ENCODE results near the gene SCYL1. TPM values are rescaled to one million over a fixed set of nuclear protein-coding genes. Genes with fewer than 3 reads are reported as not detected.

The SCYL1 gene
- total RNA-seq, 2 experiments from 2014 or later: 83.7 to 87.8 TPM

DNA sequence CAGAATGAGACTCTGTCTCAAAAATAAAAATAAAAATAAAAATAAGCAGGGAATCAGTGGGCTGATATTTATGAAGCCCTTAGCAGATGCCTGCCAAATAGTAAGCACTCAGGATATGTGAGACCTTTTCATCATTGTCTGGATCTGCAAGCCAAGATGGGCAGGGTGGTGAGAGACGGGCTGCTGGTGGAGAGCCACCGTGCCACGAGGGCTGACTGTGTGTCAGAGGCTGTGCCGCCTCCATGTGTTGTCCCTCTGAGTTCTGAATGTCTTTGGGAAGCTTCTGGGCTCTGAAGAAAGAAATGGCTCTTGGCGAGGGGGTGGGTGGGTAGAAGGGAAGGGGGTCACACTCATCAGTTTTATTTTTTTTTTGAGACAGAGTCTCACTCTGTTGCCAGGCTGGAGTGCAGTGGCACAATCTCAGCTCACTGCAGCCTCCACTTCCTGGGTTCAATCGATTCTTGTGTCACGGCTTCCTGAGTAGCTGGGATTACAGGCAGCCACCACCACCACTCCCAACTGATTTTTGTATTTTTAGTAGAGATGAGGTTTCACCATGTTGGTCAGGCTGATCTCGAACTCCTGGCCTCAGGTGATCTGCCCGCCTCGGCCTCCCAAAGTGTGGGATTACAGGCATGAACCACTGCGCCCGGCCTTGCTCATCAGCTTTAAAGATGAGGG lies 40.1 kb downstream of the SCYL1 start:
- POLR2A ChIA-PET: interaction anchor here (0.6 to 1.5 kb wide), 3 partner anchors 9 to 110 kb away, joined by 3 to 8 read pairs (median 4); partner anchors contain the start of gene EHBP1L1
- CTCF ChIA-PET: interaction anchor here (1.1 to 5.2 kb wide), 8 partner anchors 8 to 40 kb away, joined by 3 to 23 read pairs (median 8); partner anchors contain the start of genes FAM89B and SCYL1

DNA sequence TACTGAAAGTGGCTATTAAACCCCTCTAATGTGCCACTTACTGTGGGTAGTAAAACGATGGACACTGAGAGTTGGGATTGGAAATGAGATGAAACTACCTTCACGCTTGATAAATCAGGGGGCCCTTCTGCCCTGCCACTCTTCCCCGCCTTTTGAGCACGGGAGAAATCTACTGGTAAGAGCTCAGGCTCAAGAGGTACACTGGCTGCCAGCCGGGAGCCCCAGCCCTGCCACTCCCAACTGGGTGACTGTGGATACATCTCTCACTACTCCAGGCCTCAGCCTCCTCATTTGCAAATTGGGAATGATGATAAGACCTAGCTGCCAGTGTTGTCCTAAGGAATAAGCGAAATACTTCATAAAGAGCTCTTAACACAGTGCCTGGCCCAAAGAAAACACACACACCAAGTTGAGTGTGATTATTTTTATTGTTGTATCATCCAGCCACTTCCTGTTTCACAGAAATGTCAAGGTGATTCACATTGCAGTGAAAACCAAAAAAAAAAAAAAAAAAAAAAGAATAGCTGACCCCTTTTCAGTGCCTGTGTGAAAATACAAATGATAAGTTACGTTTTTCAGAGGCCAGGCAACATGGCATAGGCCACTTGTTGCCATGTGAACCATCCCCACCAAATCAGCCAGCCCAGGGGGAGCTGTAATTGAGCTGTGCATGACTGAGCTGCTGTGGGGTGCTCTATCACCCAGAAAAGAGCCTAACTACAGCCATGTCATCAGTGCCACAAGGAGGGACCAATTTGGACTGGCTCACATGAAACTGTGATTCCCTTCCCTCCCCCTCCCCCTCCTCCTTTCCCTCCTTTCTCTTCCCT lies 41.0 kb downstream of the SCYL1 start:
- CTCF ChIA-PET: interaction anchor here (0.6 to 3.3 kb wide), 12 partner anchors 7 to 72 kb away, joined by 3 to 18 read pairs (median 4); partner anchors contain the start of genes FAM89B, SCYL1 and SIPA1
- POLR2A ChIA-PET: interaction anchor here (0.6 to 1.5 kb wide), 13 partner anchors 10 to 304 kb away, joined by 3 to 11 read pairs (median 5); partner anchors contain the start of genes DPF2, EHBP1L1, MALAT1 and NEAT1

DNA sequence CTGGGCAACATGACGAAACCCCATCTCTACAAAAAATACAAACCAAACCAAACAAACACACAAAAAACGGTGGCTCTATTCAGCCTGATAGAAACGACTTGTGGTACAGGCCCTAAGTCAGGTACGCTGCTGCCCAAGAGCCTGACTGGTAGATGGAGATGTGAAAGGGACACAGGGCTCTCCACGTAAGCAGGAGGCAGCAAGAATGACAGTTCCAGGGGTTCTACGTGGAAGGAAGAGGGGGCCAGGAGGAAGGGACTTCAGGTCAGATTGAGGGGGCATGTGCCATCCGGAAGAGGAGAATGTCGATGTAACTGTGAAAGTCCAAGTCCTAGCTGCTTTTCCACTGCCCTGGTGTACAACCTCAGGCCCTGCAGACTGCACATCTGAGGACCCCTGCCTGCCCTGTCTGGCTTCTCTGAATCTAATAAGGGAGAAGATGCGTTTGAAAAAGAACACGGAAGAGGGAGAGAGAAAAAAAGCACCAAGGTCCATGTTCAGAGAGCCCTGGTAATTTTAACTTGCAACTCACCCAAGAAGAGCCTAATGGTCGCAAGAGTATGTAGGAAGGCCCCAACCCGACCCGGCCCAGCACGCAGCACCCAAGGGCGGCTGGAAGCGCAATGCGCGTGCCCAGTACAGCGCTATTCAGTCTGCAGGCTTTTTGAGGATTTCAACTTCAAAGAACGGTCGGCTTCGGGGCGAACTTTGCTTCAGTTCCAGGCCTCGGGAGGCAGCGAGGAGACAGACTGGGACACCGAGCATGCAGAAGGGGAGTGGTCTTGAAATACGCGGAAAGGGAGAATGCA lies 44.5 kb downstream of the SCYL1 start:
- CTCF ChIA-PET: interaction anchor here (0.8 to 4.6 kb wide), 7 partner anchors 11 to 46 kb away, joined by 3 to 56 read pairs (median 5); partner anchors contain the start of genes LTBP3 and PCNX3
- POLR2A ChIA-PET: interaction anchor here (1.0 to 1.2 kb wide), 4 partner anchors 43 to 308 kb away, joined by 3 to 4 read pairs (median 4); partner anchors contain the start of genes NEAT1 and POLA2

DNA sequence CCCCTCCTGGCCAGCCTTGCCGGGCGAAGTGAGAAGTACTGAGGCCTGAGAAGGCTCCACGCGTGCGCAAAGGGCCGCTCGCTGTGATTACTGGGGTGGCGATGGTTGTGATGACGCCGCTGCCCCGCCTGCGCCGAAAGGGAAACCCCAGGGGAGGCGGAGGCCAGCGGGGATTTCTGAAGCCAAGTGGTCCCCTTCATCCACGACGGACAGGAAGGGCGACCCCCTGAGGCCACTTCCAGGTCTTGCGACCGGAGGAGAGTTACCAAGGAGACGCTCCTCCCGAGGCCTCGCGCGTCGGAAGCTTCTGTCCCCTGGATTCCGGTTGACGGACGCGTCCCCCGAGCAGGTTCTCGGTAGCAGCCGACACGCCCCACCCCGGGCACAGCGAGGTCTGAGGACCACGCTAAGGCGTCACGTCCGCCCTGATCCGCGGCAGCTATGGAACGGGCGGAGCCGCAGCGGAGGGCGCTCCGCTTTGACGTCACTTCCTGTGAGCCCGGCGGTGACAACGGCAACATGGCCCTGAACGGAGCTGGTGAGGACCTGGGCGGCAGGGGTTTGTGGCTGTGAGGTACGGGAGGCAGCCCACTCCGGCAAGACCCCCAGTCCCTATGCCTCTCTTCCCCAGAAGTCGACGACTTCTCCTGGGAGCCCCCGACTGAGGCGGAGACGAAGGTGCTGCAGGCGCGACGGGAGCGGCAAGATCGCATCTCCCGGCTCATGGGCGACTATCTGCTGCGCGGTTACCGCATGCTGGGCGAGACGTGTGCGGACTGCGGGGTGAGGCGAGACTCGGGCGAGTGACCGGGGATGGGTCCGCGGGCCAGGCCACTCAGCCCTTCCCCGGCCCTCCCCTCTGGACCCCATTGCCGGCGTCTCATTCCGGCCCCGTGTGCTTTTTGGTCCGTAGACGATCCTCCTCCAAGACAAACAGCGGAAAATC lies 45.4 kb downstream of the SCYL1 start, which contains the start of gene ZNRD2:
Gene ZNRD2 (plus strand): TSS at position 505 of the 946 bp plus-strand sequence. CDS start 15 bp downstream, at position 520.
- POLR2A ChIA-PET: interaction anchor here (0.8 to 1.2 kb wide), 6 partner anchors 43 to 321 kb away, joined by 3 to 4 read pairs (median 3); partner anchors contain the start of genes NEAT1 and POLA2
- CTCF ChIA-PET: interaction anchor here (0.7 to 4.6 kb wide), 12 partner anchors 12 to 45 kb away, joined by 3 to 56 read pairs (median 5); partner anchors contain the start of genes LTBP3 and PCNX3

DNA sequence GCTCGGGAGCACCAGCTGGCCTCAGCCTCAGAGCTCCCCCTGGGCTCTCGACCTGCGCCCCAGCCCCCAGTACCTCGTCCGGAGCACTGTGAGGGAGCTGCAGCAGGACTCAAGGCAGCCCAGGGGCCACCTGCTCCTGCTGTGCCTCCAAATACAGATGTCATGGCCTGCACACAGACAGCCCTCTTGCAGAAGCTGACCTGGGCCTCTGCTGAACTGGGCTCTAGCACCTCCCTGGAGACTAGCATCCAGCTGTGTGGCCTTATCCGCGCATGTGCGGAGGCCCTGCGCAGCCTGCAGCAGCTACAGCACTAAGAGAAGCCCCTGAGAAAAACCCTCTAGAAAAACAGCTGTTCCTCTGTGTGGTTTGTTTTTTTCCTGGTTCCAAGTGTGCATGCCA lies 46.5 kb downstream of the SCYL1 start:
- ChIA-PET POLR2A (interaction anchor here (0.7 to 2.8 kb wide), 4 partner anchors 17 to 317 kb away, joined by 3 to 14 read pairs (median 4); partner anchors contain the start of gene FIBP), CTCF (interaction anchor here (0.7 to 4.6 kb wide), 9 partner anchors 12 to 184 kb away, joined by 3 to 56 read pairs (median 7); partner anchors contain the start of gene KCNK7)

DNA sequence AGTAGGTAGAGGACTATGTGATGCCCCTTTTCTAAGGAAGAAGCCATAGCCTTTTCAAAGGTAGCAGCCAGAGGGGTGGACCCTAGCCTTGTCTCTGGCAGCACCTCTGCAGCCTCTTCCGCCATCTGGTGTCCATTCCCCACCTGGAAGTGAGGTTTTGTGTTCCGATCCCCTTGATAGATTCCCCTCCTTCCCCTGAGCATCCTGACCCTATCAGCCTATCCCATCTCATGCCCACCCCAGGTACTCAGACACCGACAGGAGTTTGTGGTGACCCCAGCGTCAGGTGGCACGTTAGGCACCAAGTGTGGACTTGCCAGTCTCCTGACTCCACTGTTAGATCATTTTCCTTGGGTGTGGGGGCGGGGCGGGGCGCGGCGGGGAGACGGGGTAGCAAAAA lies 47.1 kb downstream of the SCYL1 start:
- ChIA-PET POLR2A (interaction anchor here (0.5 to 2.8 kb wide), 7 partner anchors 15 to 316 kb away, joined by 3 to 14 read pairs (median 3); partner anchors contain the start of genes FIBP and MUS81), CTCF (interaction anchor here (0.8 to 4.6 kb wide), 10 partner anchors 9 to 43 kb away, joined by 3 to 56 read pairs (median 7); partner anchors contain the start of gene KCNK7)

DNA sequence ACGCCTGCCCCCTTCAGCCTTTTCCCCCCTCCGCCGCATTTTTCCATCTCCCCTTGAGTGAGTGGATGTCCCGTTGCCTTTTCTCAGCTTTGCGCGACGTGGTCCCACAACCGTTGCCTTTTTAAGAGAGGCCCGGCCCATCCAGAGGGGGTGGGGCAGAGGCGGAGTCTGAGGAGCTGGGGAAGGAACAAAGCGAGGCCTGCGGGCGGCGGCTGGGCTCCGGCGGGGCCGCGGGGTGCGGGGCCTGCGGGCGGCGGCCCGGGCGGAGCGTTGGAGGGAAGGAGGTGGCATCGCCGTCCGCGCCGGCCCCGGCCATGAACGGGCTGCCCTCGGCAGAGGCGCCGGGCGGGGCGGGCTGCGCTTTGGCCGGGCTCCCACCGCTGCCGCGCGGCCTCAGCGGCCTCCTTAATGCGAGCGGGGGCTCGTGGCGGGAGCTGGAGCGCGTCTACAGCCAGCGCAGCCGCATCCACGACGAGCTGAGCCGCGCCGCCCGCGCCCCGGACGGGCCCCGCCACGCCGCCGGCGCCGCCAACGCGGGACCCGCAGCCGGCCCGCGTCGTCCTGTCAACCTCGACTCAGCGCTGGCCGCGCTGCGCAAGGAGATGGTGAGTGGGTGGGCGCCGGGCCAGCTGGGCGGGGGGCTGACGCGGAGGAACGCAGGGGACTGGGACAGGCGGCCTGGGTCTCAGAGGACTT lies 47.6 kb downstream of the SCYL1 start, which contains the start of gene FAM89B:
Gene FAM89B (plus strand): TSS at position 183 of the 696 bp plus-strand sequence. CDS start 132 bp downstream, at position 315.
- ChIA-PET CTCF (interaction anchor here (1.0 to 4.6 kb wide), 15 partner anchors 8 to 42 kb away, joined by 3 to 56 read pairs (median 5); partner anchors contain the start of genes KCNK7 and PCNX3), POLR2A (interaction anchor here (0.5 to 2.8 kb wide), 14 partner anchors 16 to 316 kb away, joined by 3 to 14 read pairs (median 4); partner anchors contain the start of genes FIBP, MALAT1, MAP3K11 and MUS81)

DNA sequence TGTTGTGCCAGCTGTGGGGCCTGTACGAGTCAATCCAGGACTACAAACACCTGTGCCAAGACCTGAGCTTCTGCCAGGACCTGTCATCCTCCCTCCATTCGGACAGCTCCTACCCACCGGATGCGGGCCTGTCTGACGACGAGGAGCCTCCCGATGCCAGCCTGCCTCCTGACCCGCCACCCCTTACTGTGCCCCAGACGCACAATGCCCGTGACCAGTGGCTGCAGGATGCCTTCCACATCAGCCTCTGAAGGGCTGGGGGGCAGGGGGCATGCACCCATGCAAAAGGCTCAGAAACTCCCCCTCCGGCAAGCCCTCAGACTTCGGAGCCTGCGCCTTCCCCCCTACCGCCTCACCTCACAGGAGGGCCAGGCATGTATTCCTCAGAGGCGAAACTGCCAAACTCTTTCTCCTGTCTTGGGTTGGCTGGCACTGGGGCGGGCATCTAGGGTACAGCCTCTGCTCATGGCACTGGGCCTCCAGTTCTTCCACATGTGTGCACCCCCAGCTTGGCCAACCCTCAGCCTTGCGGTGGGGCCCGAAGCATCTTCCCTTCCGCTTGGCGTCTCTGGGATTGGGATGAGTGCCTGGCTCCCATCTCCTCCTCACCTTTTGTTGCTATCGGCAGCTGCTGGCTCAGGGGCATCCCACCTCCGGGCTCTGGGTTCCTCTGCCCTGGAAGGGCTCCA lies 48.7 kb downstream of the SCYL1 start:
- ChIA-PET CTCF (interaction anchor here (0.5 to 4.6 kb wide), 16 partner anchors 9 to 102 kb away, joined by 3 to 56 read pairs (median 4); partner anchors contain the start of genes KCNK7 and PCNX3), POLR2A (interaction anchor here (0.6 to 2.8 kb wide), 8 partner anchors 15 to 286 kb away, joined by 3 to 14 read pairs (median 6); partner anchors contain the start of genes MAP3K11 and MUS81)

DNA sequence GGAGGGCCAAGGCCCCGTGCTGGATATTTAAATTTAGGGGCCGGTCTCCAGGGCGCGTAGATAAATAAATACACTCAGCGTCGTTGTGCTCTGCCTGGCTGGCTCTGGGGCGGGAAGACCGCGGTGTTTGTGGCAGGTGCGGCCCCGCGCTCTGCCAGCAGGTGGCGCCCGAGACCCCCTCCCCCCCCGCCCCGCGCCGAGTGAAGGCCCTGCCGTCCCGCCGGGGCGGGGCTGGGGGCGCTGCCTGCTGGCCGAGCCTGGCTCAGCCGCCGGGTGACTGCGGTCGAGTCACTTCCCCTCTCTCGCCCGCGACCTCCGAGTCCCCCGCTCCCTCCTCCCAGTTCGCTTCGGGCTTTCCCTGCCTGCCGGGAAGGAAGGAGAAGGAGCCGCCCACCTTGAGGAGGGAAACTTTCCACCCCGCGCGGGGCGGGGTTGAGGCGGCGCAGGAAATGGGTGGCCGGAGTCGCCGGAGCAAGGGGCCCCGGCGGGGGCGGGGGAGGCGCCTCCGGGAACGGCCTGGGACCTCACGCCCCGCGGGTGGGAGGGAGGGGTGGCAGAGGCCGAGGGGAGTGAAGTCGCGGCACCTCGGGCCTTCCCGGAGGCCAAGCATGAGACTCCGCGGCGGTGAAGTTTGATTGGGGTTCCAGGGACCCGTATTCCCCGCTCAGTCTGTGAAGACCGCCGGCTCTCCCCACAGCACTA lies 49.4 kb downstream of the SCYL1 start:
- CTCF ChIA-PET: interaction anchor here (0.8 to 6.9 kb wide), 10 partner anchors 10 to 43 kb away, joined by 3 to 81 read pairs (median 6); partner anchors contain the start of gene KCNK7
- POLR2A ChIA-PET: interaction anchor here (1.1 kb wide), 1 partner anchor 19 kb away, joined by 3 read pairs; no protein-coding TSS in a partner anchor

DNA sequence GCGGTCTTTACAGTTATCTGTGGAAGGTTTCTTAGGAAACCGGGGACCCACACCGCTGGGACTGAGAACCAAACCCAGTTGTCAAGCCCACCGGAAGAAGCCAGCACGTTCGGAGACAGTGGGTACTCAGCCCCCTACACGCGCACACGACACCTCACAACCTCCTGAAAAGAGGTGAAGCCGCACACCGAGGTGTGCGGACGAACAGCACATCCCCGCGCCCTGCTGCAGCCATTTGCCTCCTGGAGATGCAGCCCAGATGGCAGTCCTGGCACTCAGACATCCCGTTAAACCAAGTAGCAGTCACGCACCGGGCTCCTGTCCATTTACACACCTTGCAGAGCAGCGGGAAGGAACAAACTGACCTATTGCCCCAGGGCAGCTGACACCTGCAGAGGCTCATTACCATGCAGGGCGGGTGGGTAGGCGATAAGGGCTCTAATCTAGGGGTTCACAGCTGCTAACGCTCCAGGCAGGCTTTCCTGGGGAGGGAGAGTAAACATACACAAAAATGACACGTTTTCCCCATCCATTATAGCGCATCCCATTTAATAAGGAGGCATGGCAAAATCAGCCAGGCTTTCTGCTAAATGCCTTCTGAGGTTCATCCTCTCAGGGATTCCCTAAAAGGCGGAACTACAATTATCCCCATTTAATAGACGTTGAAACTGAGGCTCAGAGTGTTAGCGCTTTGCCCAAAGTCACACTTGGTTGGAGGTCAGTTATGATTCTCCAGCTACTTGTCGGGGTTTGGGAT lies 50.1 kb downstream of the SCYL1 start:
- POLR2A ChIA-PET: interaction anchor here (0.7 to 4.0 kb wide), 8 partner anchors 9 to 40 kb away, joined by 3 to 46 read pairs (median 4); partner anchors contain the start of gene PCNX3
- CTCF ChIA-PET: interaction anchor here (0.8 to 6.9 kb wide), 5 partner anchors 13 to 73 kb away, joined by 3 to 81 read pairs (median 14); partner anchors contain the start of genes MAP3K11 and PCNX3

DNA sequence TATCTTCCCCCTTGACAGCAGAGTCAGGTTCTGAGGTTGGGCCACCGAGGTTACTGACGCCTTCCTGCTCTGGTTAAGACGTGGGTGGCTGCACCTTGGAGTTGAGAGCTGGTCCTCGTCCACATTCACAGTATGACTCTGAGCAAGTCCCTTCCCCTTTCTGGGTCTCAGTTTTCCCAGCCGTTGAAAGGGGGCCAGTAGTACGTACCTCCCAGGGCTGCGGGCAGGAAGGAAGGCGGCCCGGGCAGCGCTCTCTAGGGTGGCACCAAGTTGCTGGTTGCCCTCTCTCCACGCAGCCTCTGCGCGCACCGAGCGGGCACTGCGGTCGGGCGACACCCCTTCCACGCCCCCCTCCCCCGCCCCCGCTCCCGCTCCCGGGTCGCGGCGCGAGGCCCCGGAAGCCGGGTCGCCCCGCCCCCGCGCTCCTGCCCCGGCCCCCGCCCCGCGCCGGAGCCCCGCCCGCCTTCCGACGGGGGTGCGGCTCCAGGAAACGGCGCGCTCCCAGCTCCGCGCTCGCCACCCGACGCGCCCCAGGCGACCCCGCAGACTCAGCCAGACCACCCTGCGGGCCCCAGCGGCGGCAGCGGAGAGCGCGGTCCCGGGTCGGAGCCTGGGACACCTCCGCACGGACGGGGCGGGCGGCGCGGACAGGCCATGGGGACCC lies 50.8 kb downstream of the SCYL1 start, which contains the start of gene EHBP1L1:
Gene EHBP1L1 (plus strand): TSS at position 486 of the 664 bp plus-strand sequence. CDS start 250 bp downstream, outside the sequence.
- ChIA-PET POLR2A (interaction anchor here (0.6 to 4.0 kb wide), 11 partner anchors 8 to 80 kb away, joined by 3 to 46 read pairs (median 3); partner anchors contain the start of gene PCNX3), CTCF (interaction anchor here (0.5 to 6.9 kb wide), 8 partner anchors 13 to 1638 kb away, joined by 3 to 81 read pairs (median 6); partner anchors contain the start of genes MAP3K11 and PCNX3)

DNA sequence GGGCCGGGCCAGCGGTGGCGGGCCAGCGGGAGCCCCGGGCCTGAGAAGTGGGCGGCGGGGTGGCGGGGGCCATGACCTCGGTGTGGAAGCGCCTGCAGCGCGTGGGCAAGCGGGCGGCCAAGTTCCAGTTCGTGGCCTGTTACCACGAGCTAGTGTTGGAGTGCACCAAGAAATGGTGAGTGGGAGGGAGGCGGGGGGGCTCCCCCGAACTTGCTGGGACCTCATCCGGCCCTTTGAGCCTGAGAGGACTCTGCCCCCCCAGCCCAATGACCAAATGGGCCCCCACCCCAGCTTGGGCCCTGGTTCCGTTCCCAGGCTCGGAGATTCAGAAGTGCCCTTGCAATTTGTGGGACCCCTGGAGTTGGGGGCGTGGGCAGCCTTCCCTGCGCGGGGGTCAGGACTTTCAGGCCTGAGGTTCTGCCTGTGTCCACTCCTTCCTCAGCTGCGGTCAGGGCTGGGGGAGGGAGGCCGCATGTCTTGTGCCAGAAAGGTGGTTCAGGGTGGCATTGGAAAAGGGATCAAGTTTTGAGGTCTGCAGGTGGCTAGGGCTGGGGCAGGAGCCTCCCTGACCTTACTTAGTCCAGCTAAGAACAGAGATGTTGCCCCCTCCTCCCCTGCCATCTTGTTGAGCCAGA lies 51.5 kb downstream of the SCYL1 start:
- POLR2A ChIA-PET: interaction anchor here (0.6 to 4.0 kb wide), 9 partner anchors 7 to 81 kb away, joined by 3 to 46 read pairs (median 3); partner anchors contain the start of gene PCNX3
- CTCF ChIA-PET: interaction anchor here (0.7 to 6.9 kb wide), 7 partner anchors 12 to 49 kb away, joined by 3 to 81 read pairs (median 8); partner anchors contain the start of genes MAP3K11 and PCNX3

All from activated CD8-positive, alpha-beta memory T cell treated with anti-CD3 and anti-CD28 coated beads for 36 hours (primary cell).